Ovary (tissue), 9 donors: Measurements from ENCODE around the gene PCSK9. TPM values are rescaled to one million over a fixed set of nuclear protein-coding genes. Genes with fewer than 3 reads are reported as not detected.

Experiments
- DNase-seq, 5 donors: peaks; one replicate each; pipeline ENCODE4 v3.0.0-alpha.2; 2019 to 2020
- H3K27ac ChIP-seq, 2 donors: fragments of 200-600 bp; one replicate each; pipeline versions ENCODE4 v1.5.1 to v1.8.0; 2019 to 2022
- H3K27me3 ChIP-seq: fragments of 200-600 bp; one replicate; pipeline ENCODE4 v1.8.0; 2022
- H3K36me3 ChIP-seq: fragments of 200-600 bp; sonication (generic); one replicate; pipeline ENCODE4 v1.5.1; 2019
- H3K4me1 ChIP-seq: one replicate; pipeline ENCODE4 v1.8.1; 2013; ENCODE audit warnings: mild to moderate bottlenecking, moderate library complexity; ENCODE audit not compliant: insufficient read depth
- H3K4me3 ChIP-seq: fragments of 200-600 bp; sonication (generic); one replicate; pipeline ENCODE4 v1.5.1; 2017
- H3K9me3 ChIP-seq, 2 donors: fragments of 200-600 bp in 1 of 2; sonication (generic) in 1 of 2; one replicate each; pipeline versions ENCODE4 v1.5.1 to v1.8.1; 2013 to 2019; ENCODE audit warnings: mild to moderate bottlenecking in 1 of 2, moderate library complexity in 1 of 2
- CTCF ChIP-seq, 3 donors: fragments of 450-650 bp in 2 of 3; fragments of 200-600 bp in 1 of 3; IDR thresholded peaks; one replicate each; pipeline versions ENCODE4 v1.5.1 to v1.8.0; 2016 to 2022; ENCODE audit warnings: antibody characterized with exemption in 3 of 3, mild to moderate bottlenecking in 1 of 3
- EP300 ChIP-seq: sonication (generic); formaldehyde crosslinking; IDR thresholded peaks from one replicate; pipeline ENCODE4 v1.6.1; 2017; ENCODE audit warnings: antibody characterized with exemption
- POLR2A ChIP-seq: fragments of 450-650 bp; IDR thresholded peaks from one replicate; pipeline ENCODE4 v1.6.1; 2017; ENCODE audit warnings: antibody characterized with exemption, mild to moderate bottlenecking, moderate library complexity
- WGBS, 3 donors: extraction: QIAGEN DNeasy Blood & Tissue Kit in 1 of 3; methylation state at CpG; one replicate each; pipeline versions ENCODE4 v1.1.5 to v1.1.7; 2013 to 2017; 5-methylcytosine and 5-hydroxymethylcytosine counted together
- intact Hi-C, 4 donors: fragments of 100-400 bp; cut with DNase I; formaldehyde crosslinking; loops; one replicate each; pipeline versions ENCODE4 v1.11.0 to v1.15.1; 2022 to 2023
- polyA plus RNA-seq, 2 donors: library from polyadenylated mRNA; stranded (reverse); fragments of 200-250 nt in 1 of 2; fragments of 350-450 nt in 1 of 2; fragmentation: Illumina TruSeq in 1 of 2; extraction: RNeasy Lipid Tissue Mini Kit (QIAGEN cat#74804) in 1 of 2; gene quantifications; one replicate each; pipeline ENCODE4 v1.2.3, GENCODE V29; 2013 to 2014
- total RNA-seq, 7 donors: library from RNA; depleted of rRNA in 2 of 7; stranded (reverse); fragments of >200 nt in 2 of 7; fragmentation: NEBNext Ultra II Directional in 3 of 7; extraction: Animal tissue kit (Norgen Biotek cat#: 25700) in 3 of 7; gene quantifications; one replicate each; pipeline versions ENCODE4 v1.1.0 to v1.2.4, GENCODE V29; 2016 to 2023
- donor health status: DM: no; HTN: no; CAD: no; lungs with moderate emphysema.
- donor health status: DM: no; HTN: no; CAD: no.
- donor health status: Bipolar disorder and iron deficiency.
- donor health status: DM: yes; HTN: yes; CAD: no.
- donor health status: DM: no; HTN: no; CAD: no.
- donor health status: DM: yes; HTN: yes; CAD: no.

The PCSK9 gene
- total and polyA plus RNA-seq, 9 donors, result 0.01 to 0.52 (median 0.30) TPM; not detected in 5

- H3K27me3 ChIP-seq, result no peaks in the 10 kb centered on the region
- H3K36me3 ChIP-seq, result no peaks in the 10 kb centered on the region
- H3K4me3 ChIP-seq, result no peak overlapping the region
- DNase-seq, result no peak
- H3K9me3 ChIP-seq, result no peaks in the 10 kb centered on the region
- H3K4me1 ChIP-seq, result peaks cover 2% of the 10 kb centered on the region
- TF ChIP-seq POLR2A (no peak), CTCF (IDR thresholded peaks at IDR 0.05) (no peak), EP300 (no peak)
- 92 to 100% (median 97%) methylated on average over 5 of the region's 5 CpGs for WGBS, 3 donors
- intact Hi-C loops, result no loop called here
- H3K27ac ChIP-seq, result no peak overlapping the region
Observed at GRCh38 chr1:55051169-55051568, 11.8 kb downstream of the PCSK9 start.

- no peak for DNase-seq
- no peak for TF ChIP-seq POLR2A
- no peak for TF ChIP-seq CTCF (IDR thresholded peaks at IDR 0.05)
- no peak for TF ChIP-seq EP300
- no peaks in the 10 kb centered on the region for H3K36me3 ChIP-seq
- WGBS, 3 donors, result 65 to 78% (median 70%) methylated on average over 9 of the region's 9 CpGs
- H3K4me1 ChIP-seq, result peaks cover 2% of the 10 kb centered on the region
- H3K27ac ChIP-seq, result no peak overlapping the region
- intact Hi-C loops, result no loop called here
- no peaks in the 10 kb centered on the region for H3K27me3 ChIP-seq
- H3K4me3 ChIP-seq, result no peak overlapping the region
- H3K9me3 ChIP-seq, result no peaks in the 10 kb centered on the region
Observed at GRCh38 chr1:55051621-55052020, 12.3 kb downstream of the PCSK9 start.

GRCh38 chr1:55052221-55053142 is 13.1 kb downstream of the PCSK9 start:
- no peaks in the 10 kb centered on the region for H3K9me3 ChIP-seq
- 87 to 88% (median 87%) methylated on average over 29 of the region's 29 CpGs for WGBS, 3 donors
- H3K4me1 ChIP-seq, result peaks cover 2% of the 10 kb centered on the region
- no peak for DNase-seq
- no peak overlapping the region for H3K27ac ChIP-seq
- TF ChIP-seq POLR2A (no peak), CTCF (IDR thresholded peaks at IDR 0.05) (no peak), EP300 (no peak)
- H3K27me3 ChIP-seq, result no peaks in the 10 kb centered on the region
- H3K4me3 ChIP-seq, result no peak overlapping the region
- no peaks in the 10 kb centered on the region for H3K36me3 ChIP-seq
- intact Hi-C loops, result no loop called here

- Histone ChIP-seq H3K27me3 (no peaks in the 10 kb centered on the region), H3K4me3 (no peak overlapping the region), H3K9me3 (no peaks in the 10 kb centered on the region), H3K27ac (no peak overlapping the region), H3K36me3 (no peaks in the 10 kb centered on the region), H3K4me1 (peaks cover 2% of the 10 kb centered on the region)
- intact Hi-C loops, result no loop called here
- WGBS, 3 donors, result 55 to 78% (median 60%) methylated on average over 6 to 7 of the region's 7 CpGs
- TF ChIP-seq EP300 (no peak), CTCF (IDR thresholded peaks at IDR 0.05) (no peak), POLR2A (no peak)
- DNase-seq, result no peak
Observed at GRCh38 chr1:55053265-55053954, 14.1 kb downstream of the PCSK9 start.
